Adrenal gland (tissue), 12 donors: ENCODE measurements around the gene SFXN3. TPM values are rescaled to one million over a fixed set of nuclear protein-coding genes. Genes with fewer than 3 reads are reported as not detected.
A peak's percentile ranks its signal among the peaks of the same experiment; 100 is the strongest.

Source experiments
- DNase-seq, 7 donors: peaks; one replicate each; pipeline ENCODE4 v3.0.0-alpha.2; 2019 to 2020
- H3K27ac ChIP-seq, 5 donors: fragments of 200-600 bp; sonication (generic) in 4 of 5; 1 replicate in 3 of 5; 2 replicates in 2 of 5; pipeline versions ENCODE4 v1.5.1 to v1.8.0; 2016 to 2020; ENCODE audit warnings: mild to moderate bottlenecking in 1 of 5
- H3K27me3 ChIP-seq: fragments of 200-600 bp; 2 replicates; pipeline ENCODE4 v1.8.0; 2021
- H3K36me3 ChIP-seq, 2 donors: fragments of 200-600 bp; replicated peaks in 1 of 2; 1 replicate in 1 of 2; 2 replicates in 1 of 2; pipeline versions ENCODE4 v1.5.1 to v1.8.0; 2018 to 2022
- H3K4me1 ChIP-seq, 2 donors: fragments of 200-600 bp; replicated peaks in 1 of 2; 1 replicate in 1 of 2; 2 replicates in 1 of 2; pipeline versions ENCODE4 v1.5.1 to v1.8.0; 2018 to 2021
- H3K4me3 ChIP-seq, 4 donors: fragments of 200-600 bp; sonication (generic) in 3 of 4; one replicate each; pipeline ENCODE4 v1.5.1; 2016 to 2018
- H3K9me3 ChIP-seq, 3 donors: fragments of 200-600 bp; sonication (generic) in 1 of 3; replicated peaks in 1 of 3; 1 replicate in 2 of 3; 2 replicates in 1 of 3; pipeline versions ENCODE4 v1.5.1 to v1.8.0; 2016 to 2021
- CTCF ChIP-seq, 6 experiments: fragments of 450-650 bp in 4 of 6; fragments of 200-600 bp in 2 of 6; sonication (generic) in 1 of 6; IDR thresholded peaks; 1 replicate in 5 of 6; 2 replicates in 1 of 6; pipeline versions ENCODE4 v1.5.1 to v1.8.0; 2016 to 2021; ENCODE audit warnings: antibody characterized with exemption in 6 of 6, mild to moderate bottlenecking in 2 of 6, moderate library complexity in 1 of 6
- POLR2A ChIP-seq, 2 donors: fragments of 450-650 bp; IDR thresholded peaks; one replicate each; pipeline ENCODE4 v1.6.1; 2017; ENCODE audit warnings: antibody characterized with exemption in 2 of 2, mild to moderate bottlenecking in 2 of 2, moderate library complexity in 1 of 2
- WGBS, 4 donors: extraction: QIAGEN DNeasy Blood & Tissue Kit in 2 of 4; methylation state at CpG; one replicate each; pipeline versions ENCODE4 v1.1.5 to v1.1.7; 2013 to 2017; 5-methylcytosine and 5-hydroxymethylcytosine counted together
- intact Hi-C, 2 donors: fragments of 100-400 bp; cut with DNase I; formaldehyde crosslinking; loops; one replicate each; pipeline versions ENCODE4 v1.14.1 to v1.15.0; 2022 to 2023
- polyA plus RNA-seq, 3 donors: library from polyadenylated mRNA; stranded (reverse); fragments of 200-250 nt in 2 of 3; fragments of 350-450 nt in 1 of 3; fragmentation: Illumina TruSeq in 1 of 3; extraction: RNeasy Lipid Tissue Mini Kit (QIAGEN cat#74804) in 1 of 3; gene quantifications; one replicate each; pipeline ENCODE4 v1.2.3, GENCODE V29; 2013 to 2014
- total RNA-seq, 9 donors: library from RNA; depleted of rRNA in 4 of 9; stranded (reverse); fragments of >200 nt in 4 of 9; fragments of 120-200 nt in 1 of 9; fragmentation: NEBNext Ultra II Directional in 1 of 9; extraction: Animal tissue kit (Norgen Biotek cat#: 25700) in 1 of 9; gene quantifications; one replicate each; pipeline versions ENCODE4 v1.1.0 to v1.2.4, GENCODE V29; 2013 to 2023
- donor health status: healthy with polysubstance abuse.
- donor health status: Bipolar disorder and iron deficiency.
- donor health status: DM: yes; HTN: yes; CAD: no.
- donor health status: DM: no; HTN: no; CAD: no.
- donor health status: DM: no; HTN: no; CAD: no.
- donor health status: DM: yes; HTN: yes; CAD: no.

Gene SFXN3
- total and polyA plus RNA-seq, 12 donors: 20.4 to 54.0 (median 31.0) TPM

GRCh38 chr10:101018118-101018599 lies 12.9 kb upstream of the SFXN3 start:
- no peaks in the 10 kb centered on the region for H3K27me3 ChIP-seq
- intact Hi-C loops: no loop called here
- H3K4me1 ChIP-seq: peaks cover 0 to 3% of the 10 kb centered on the region in 2 donors
- H3K36me3 ChIP-seq: no peaks in the 10 kb centered on the region
- H3K9me3 ChIP-seq: no peaks in the 10 kb centered on the region
- H3K4me3 ChIP-seq: no peak overlapping the region
- TF ChIP-seq POLR2A (IDR thresholded peaks at IDR 0.05): no peak
- no peak for TF ChIP-seq CTCF (IDR thresholded peaks at IDR 0.05)
- H3K27ac ChIP-seq: no peak overlapping the region
- 60 to 63% (median 62%) methylated on average over 17 to 20 of the region's 20 CpGs for WGBS, 4 donors
- DNase-seq: no peak

GRCh38 chr10:101018600-101019439 lies 12.2 kb upstream of the SFXN3 start:
- Histone ChIP-seq H3K9me3 (no peaks in the 10 kb centered on the region), H3K4me1 (no peaks in the 10 kb centered on the region), H3K27me3 (no peaks in the 10 kb centered on the region), H3K4me3 (no peak overlapping the region), H3K27ac (no peak overlapping the region), H3K36me3 (no peaks in the 10 kb centered on the region)
- DNase-seq: peak; percentile 81 to 93 (median 89)
- TF ChIP-seq POLR2A (IDR thresholded peaks at IDR 0.05) (no peak), CTCF (IDR thresholded peaks at IDR 0.05) (peak; percentile 54 to 83 (median 71))
- WGBS, 4 donors: 19 to 54% (median 27%) methylated on average over 4 to 45 of the region's 45 CpGs
- intact Hi-C loops: no loop called here

- no peak for DNase-seq
- Histone ChIP-seq H3K9me3 (no peaks in the 10 kb centered on the region), H3K36me3 (no peaks in the 10 kb centered on the region), H3K4me1 (no peaks in the 10 kb centered on the region), H3K27me3 (no peaks in the 10 kb centered on the region), H3K27ac (no peak overlapping the region), H3K4me3 (no peak overlapping the region)
- WGBS, 4 donors: 43 to 64% (median 59%) methylated on average over 2 of the region's 2 CpGs
- intact Hi-C loops: no loop called here
- no peak for TF ChIP-seq POLR2A (IDR thresholded peaks at IDR 0.05)
- no peak for TF ChIP-seq CTCF (IDR thresholded peaks at IDR 0.05)
Observed at GRCh38 chr10:101019440-101019703, 11.7 kb upstream of the SFXN3 start.

- intact Hi-C loops: no loop called here
- WGBS, 4 donors: 40 to 54% (median 47%) methylated on average over 10 of the region's 10 CpGs
- Histone ChIP-seq H3K36me3 (no peaks in the 10 kb centered on the region), H3K4me1 (no peaks in the 10 kb centered on the region), H3K9me3 (no peaks in the 10 kb centered on the region), H3K27me3 (no peaks in the 10 kb centered on the region), H3K4me3 (no peak overlapping the region), H3K27ac (peak overlapping the region in 1 of 5 donors; percentile 71)
- no peak for DNase-seq
- TF ChIP-seq CTCF (IDR thresholded peaks at IDR 0.05) (no peak), POLR2A (IDR thresholded peaks at IDR 0.05) (no peak)
Observed at GRCh38 chr10:101020427-101021075, 10.5 kb upstream of the SFXN3 start.
